Activated CD4-positive, alpha-beta T cell treated with anti-CD3 and anti-CD28 coated beads for 1 hour (primary cell): ENCODE results near the gene GNA14.
"Not testable (repeated sequence)": the region's sequence is repeated elsewhere in the genome, so short reads cannot be mapped to it uniquely, and the experiment has no call there.

Source experiments
- DNase-seq: peaks from one replicate; pipeline ENCODE4 v3.0.0-alpha.2; 2020

The GNA14 gene

DNA sequence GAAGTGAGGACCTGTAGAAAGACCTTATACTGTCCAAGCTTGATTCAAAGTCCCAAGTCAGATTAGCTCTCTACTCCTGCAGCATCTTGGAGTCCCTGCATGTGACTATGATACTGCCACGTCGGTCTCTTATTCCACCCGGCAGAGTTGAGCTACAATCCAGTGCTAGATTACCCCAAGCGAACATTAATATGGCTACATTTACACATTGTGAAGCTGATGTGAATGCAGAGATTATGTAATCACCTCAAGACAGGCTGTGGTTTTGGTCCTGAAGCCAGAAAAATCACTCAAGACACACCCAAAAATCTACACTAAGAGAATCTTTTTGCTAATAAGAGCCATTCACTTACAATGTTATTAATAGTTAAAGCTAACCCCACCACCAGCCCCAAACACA is 116.7 kb downstream of the GNA14 start:
- DNase-seq = no peak

GRCh38 chr9:77523891-77524290 is 124.2 kb downstream of the GNA14 start:
- DNase-seq = no peak

- DNase-seq = no peak
Measured at GRCh38 chr9:77521091-77521490, 127.0 kb downstream of the GNA14 start.

GRCh38 chr9:77518688-77519087 is 129.4 kb downstream of the GNA14 start:
- no peak for DNase-seq

DNA sequence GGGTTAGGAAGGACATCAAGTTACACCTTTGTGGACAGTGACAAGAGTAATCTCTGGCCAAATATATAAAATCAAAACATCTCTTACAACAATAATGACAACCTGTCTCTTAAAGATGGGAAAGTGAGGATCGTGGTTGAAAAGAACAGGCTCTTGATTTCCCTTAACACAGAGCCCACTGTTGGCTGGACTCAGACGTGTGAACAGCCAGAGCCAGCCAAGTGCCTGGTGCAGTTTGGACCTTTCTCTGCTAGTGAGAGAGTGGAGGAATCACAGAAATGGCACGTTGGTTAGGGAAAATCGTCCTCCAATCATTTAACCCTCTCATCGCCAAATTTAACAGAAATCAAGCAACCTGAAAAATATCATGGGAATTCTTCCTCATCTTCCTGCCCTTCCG is 131.3 kb downstream of the GNA14 start:
- no peak for DNase-seq

DNA sequence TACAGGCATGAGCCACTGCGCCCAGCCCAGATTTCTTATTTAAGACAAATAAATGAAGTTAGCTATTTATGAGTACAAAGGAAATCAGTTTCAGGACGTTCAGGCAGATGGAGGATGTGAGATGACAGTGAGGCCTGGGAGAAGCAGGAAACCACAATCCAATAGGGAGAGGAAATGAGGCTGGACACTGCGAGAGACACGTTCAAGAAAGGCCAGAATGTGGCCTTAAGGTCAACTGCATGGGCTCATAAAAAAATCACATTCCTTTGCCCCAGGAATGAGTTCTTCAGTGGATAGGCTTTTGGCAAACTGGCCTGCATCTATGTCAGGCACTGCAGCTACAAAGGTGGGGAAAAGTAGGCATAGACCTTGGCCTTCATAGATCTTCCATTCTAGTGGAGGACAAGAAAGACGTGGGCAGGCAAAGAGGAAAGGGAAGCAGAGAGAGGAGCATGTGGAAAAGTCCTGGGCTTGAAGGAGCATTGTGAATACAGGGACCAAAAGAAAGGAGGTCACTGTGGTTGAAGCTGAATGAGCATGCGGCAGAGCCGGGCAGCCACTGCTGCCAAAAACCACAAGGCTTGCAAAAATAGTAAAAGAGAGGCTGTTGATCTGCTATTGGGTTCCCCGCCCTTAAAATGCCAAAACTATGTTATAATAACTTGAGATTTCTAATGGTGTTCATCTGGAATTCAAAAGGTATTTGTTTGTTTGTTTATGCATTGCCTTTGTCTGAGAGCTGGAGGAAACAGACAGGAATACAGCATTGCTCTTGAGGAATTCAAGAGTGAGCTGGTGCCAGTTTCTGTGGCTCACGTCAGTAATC is 133.0 kb downstream of the GNA14 start:
- no peak for DNase-seq

GRCh38 chr9:77513457-77513856 is 134.7 kb downstream of the GNA14 start:
- no peak for DNase-seq

DNA sequence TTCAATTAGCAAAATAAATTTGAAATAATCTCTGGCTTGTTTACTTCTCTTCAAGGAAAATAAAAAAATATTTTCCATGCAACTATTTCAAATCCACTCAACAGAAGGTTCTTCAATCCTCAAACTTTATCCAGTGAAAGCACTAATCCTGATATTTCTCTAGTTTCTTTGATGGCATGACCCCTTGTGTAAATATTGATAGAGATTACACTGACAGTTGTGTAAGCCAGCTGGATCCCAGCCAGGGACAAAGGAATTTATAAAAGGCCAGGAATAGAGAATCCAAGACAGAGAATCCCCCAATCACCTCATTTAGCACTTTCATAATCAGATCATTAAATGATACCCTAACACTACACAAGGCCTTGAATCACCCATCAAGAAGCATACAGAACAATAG is 135.2 kb downstream of the GNA14 start:
- DNase-seq = no peak

DNA sequence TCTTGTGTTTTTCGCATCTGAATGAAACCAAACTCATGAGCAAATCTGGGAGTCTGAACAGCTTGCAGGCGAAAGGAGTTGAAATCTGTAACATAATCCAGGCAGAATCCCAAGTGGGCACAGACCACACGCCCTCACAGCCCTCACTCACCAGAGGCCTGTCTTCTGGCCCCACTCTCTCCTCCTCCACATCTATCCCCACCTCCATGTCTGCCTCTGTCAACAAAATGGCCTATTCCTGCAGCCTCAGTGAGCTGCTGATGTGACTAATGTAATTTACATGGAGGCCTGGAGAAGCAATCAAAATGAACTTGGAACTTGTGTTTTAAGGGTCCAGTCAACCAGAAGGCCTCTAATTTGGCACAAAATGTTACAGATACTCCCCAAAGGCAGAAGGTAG is 136.6 kb downstream of the GNA14 start:
- no peak for DNase-seq

- DNase-seq = no peak
Measured at GRCh38 chr9:77510666-77511065, 137.5 kb downstream of the GNA14 start.

GRCh38 chr9:77508396-77508795 is 139.7 kb downstream of the GNA14 start:
- DNase-seq = no peak

DNA sequence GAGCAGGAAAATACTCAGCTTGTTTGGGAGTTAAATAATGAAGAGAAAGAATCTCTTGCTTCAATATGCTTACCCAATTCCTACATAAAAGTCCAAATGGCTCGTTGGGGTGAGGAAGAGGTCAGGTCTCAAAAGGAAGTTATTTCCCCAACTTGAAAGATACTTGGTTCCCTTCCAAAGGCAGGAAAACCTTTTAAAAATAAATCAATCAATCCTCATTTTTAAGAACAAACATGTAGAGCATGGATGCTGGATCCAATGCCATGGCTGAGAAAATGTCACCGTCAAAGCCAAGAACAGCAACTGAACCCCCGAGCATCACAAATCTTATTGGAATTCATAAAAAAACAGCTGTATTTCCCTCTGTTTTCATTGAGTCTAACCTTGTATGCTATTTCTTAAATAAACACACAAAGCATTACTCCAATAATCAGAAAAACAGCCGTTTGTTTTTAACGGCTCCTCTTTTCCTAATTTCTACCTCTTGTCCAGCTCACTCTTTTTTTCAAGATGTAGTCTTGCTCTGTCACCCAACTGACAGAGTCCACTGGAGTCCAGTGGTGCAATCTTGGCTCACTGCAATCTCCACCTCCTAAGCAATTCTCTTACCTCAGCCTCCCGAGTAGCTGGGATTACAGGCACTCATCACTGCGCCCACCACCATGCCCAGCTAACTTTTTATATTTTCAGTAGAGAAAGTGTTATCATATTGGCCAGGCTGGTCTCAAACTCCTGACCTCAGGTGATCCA is 140.7 kb downstream of the GNA14 start:
- DNase-seq = no peak

DNA sequence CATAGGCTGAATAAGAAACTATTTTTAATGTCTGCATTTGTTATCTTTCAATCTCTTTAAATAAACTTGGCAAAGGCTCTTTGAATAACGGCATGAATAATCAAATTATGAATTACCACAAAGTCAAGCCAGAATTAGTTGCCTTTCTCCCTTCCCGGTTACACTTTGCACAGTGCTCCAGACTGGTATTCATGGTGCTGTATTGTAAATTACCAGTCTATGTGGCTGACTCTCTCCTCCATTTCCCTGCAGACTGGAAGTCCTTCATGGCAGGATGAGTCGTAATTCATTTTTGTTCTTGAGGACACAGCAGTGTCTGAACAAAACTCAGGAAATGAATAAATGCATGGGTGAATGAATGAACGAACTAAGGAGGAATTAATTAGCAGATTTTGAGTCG is 142.9 kb downstream of the GNA14 start:
- no peak for DNase-seq

DNA sequence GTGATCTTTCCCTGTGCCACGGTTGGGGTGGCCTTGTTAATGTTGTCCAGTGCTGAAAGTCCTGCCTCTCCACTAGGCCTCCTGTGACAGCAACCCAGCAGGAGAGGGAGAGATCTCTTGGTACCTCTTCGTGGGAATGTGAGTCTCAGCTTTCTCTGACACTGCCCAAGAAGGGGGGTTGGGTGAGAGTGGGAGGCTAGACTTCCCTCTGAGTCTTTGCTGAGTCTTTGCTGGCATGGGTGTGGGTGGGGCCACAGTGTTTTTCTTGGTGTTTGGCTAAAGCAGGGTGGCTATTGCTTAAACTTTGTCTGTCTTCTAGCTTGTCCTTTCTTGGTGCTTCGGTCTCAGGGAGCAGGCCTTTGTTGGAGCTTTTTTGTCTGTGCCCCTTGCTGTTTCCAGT is 145.6 kb downstream of the GNA14 start:
- DNase-seq = no peak

- no peak for DNase-seq
Measured at GRCh38 chr9:77498891-77499290, 149.2 kb downstream of the GNA14 start.

GRCh38 chr9:77497322-77498198 is 150.6 kb downstream of the GNA14 start:
- DNase-seq = no peak

DNA sequence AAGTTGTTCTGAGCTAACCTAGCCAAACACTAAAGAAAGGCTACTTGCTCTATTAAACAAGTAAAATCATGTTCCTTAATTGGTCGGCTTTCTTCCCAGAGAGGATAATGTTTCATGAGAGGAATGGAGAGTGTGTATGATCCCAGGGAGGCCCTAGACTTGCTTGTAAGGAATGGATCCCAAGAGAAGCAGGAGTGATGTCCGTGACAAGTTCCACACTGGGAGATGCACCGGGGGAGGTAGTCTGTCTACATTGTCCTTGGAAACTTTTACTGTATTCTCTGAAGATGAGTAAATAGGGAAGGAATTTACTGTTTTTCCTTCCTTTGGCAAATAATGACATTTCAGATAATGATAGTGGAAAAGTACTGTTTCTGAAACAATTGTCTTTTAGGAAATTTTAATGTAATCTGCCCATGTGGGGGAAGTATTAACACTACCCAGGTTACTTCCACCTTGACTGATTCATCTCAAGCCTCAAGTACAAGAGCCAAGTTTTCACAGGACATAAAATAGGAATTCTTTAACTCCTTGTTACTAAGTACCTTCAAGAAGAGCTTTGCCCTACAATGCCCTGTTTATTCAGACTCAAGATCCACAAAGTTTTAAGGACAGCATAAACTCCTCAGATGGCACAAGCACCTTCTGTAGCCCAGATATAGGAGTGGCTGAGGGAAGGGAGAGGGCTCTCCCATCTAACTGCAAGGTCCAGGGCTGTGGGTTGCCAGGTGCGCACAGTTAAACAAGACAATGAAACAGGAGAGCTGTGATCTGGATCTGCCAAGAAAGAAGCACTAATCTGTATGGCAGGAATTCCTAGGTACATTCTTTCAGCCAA is 152.1 kb downstream of the GNA14 start:
- DNase-seq = no peak

DNA sequence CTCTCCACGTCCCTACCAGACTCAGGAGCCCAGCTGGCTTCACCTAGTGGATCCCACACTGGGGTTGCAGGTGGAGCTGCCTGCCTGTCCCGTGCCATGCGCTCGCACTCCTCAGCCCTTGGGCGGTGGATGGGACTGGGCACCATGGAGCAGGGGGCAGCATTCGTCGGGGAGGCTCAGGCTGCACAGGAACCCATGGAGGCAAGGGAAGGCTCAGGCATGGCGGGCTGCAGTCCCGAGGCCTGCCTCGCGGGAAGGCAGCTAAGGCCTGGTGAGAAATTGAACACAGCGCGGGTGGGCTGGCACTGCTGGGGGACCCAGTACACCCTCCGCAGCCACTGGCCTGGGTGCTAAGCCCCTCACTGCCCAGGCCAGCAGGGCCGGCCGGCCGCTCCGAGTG is 157.8 kb downstream of the GNA14 start:
- not testable (repeated sequence) for DNase-seq

GRCh38 chr9:77489405-77490163 is 158.5 kb downstream of the GNA14 start:
- not testable (repeated sequence) for DNase-seq

GRCh38 chr9:77488439-77489126 is 159.5 kb downstream of the GNA14 start:
- no peak for DNase-seq

- DNase-seq = no peak
Measured at GRCh38 chr9:77486968-77487367, 161.2 kb downstream of the GNA14 start.
